HG02938 (cell line): Measurements from ENCODE around the gene FGR.

ENCODE experiments used
- ATAC-seq: cut with Tn5 transposase; IDR thresholded peaks from one replicate; pipeline ENCODE4 v1.9.1; 2021; ENCODE audit warnings: mild to moderate bottlenecking, moderate library complexity; ENCODE audit not compliant: unreplicated experiment

The FGR gene

GRCh38 chr1:27618341-27619082 is 16.5 kb downstream of the FGR start:
- ATAC-seq: no peak

GRCh38 chr1:27617420-27617819 is 17.6 kb downstream of the FGR start:
- ATAC-seq: no peak

- ATAC-seq: no peak
These were observed 18.5 kb downstream of the FGR start for GRCh38 chr1:27616441-27616840.

- no peak for ATAC-seq
These were observed 19.4 kb downstream of the FGR start for GRCh38 chr1:27615346-27616192.

GRCh38 chr1:27614625-27615344 is 20.2 kb downstream of the FGR start:
- no peak for ATAC-seq

- no peak for ATAC-seq
These were observed 20.9 kb downstream of the FGR start for GRCh38 chr1:27614043-27614624.

- no peak for ATAC-seq
These were observed 22.3 kb downstream of the FGR start for GRCh38 chr1:27612718-27613117.

GRCh38 chr1:27611450-27611849 is 23.5 kb downstream of the FGR start:
- no peak for ATAC-seq

GRCh38 chr1:27609618-27610240 is 25.3 kb downstream of the FGR start:
- ATAC-seq: no peak

- no peak for ATAC-seq
These were observed 25.8 kb downstream of the FGR start for GRCh38 chr1:27609210-27609555.

GRCh38 chr1:27607239-27607804 is 27.7 kb downstream of the FGR start:
- no peak for ATAC-seq

- no peak for ATAC-seq
These were observed 28.2 kb downstream of the FGR start for GRCh38 chr1:27606708-27607238.

- no peak for ATAC-seq
These were observed 28.9 kb downstream of the FGR start for GRCh38 chr1:27605796-27606707.

GRCh38 chr1:27605300-27605766 is 29.7 kb downstream of the FGR start:
- no peak for ATAC-seq

GRCh38 chr1:27604579-27605299 is 30.2 kb downstream of the FGR start:
- ATAC-seq: no peak

GRCh38 chr1:27603681-27604578 is 31.1 kb downstream of the FGR start, which contains the start of gene AHDC1:
TSS of gene AHDC1 (minus strand) at chr1:27604144. CDS start at chr1:27552115, 52,029 bp downstream.
- no peak for ATAC-seq

- ATAC-seq: no peak
These were observed 31.7 kb downstream of the FGR start for GRCh38 chr1:27603309-27603680.
